ENCODE measurements around the gene PAMR1.

GRCh38 chr11:35483131-35483820 is 42.1 kb downstream of the PAMR1 start:
- TF ChIP-seq CTCF (IDR thresholded peaks at IDR 0.05; ENCODE audit: control extremely low read depth in 1 of 3, insufficient read depth in 1 of 3, low read depth in 1 of 3, low read length in 3 of 3) (no peak), EZH2 (IDR thresholded peaks at IDR 0.05; ENCODE audit: low read depth, low read length, severe bottlenecking) (no peak), GTF2F1 (IDR thresholded peaks at IDR 0.05; ENCODE audit: borderline replicate concordance, low read depth, low read length) (no peak), SRF (IDR thresholded peaks at IDR 0.05; ENCODE audit: low read depth, low read length) (no peak), POLR2AphosphoS5 (IDR thresholded peaks at IDR 0.05; ENCODE audit: low read depth, low read length) (no peak), RXRA (IDR thresholded peaks at IDR 0.05; ENCODE audit: insufficient read depth, low read depth, low read length) (no peak), TCF12 (IDR thresholded peaks at IDR 0.05; ENCODE audit: low read depth, low read length) (no peak), RAD21 (IDR thresholded peaks at IDR 0.05 in 1 of 2, conservative IDR thresholded peaks at IDR 0.05 in 1 of 2; ENCODE audit: low read depth in 2 of 2, low read length in 2 of 2) (no peak)

Measured in H1 (cell line).